H1 (cell line): Measurements from ENCODE around the gene PIGU. TPM values are rescaled to one million over a fixed set of nuclear protein-coding genes. Genes with fewer than 3 reads are reported as not detected.

Source experiments
- CTCF ChIA-PET: fragments of 300-600 bp; sonication (Branson Sonifier 250); formaldehyde crosslinking; loops from one replicate; lab custom pipeline; 2021; ENCODE audit not compliant: partially characterized antibody; lab: Charles Lee
- POLR2A ChIA-PET: fragments of 300-600 bp; sonication (Branson Sonifier 250); formaldehyde crosslinking; loops from one replicate; lab custom pipeline; 2021; ENCODE audit warnings: inconsistent platforms; ENCODE audit not compliant: partially characterized antibody; lab: Charles Lee
- DNase-seq, 2 experiments: peaks; one replicate each; pipeline versions ENCODE4 v3.0.0 to v3.0.0-alpha.2; 2010 to 2022; ENCODE audit warnings: low spot score in 2 of 2, low read depth in 1 of 2, mixed read lengths in 1 of 2
- FAIRE-seq: peaks from 2 replicates; lab custom pipeline; 2011; peaks lifted over from hg19 to GRCh38; lab: Jason Lieb, UNC
- H2AFZ ChIP-seq: 2 replicates; pipeline ENCODE4 v1.8.1; 2012; ENCODE audit warnings: low read length, inconsistent platforms
- H2AK5ac ChIP-seq: 2 replicates; pipeline ENCODE4 v1.6.1; 2013; ENCODE audit warnings: low read depth, low read length
- H2BK120ac ChIP-seq: replicated peaks from 2 replicates; pipeline ENCODE3; 2013; ENCODE audit warnings: low read depth, low read length, inconsistent platforms
- H2BK12ac ChIP-seq: 2 replicates; pipeline ENCODE4 v1.6.1; 2013; ENCODE audit warnings: low read depth, low read length
- H2BK15ac ChIP-seq: 2 replicates; pipeline ENCODE4 v1.6.1; 2013; ENCODE audit warnings: low read length
- H2BK20ac ChIP-seq: 2 replicates; pipeline ENCODE4 v1.6.1; 2013; ENCODE audit warnings: low read length
- H2BK5ac ChIP-seq: 2 replicates; pipeline ENCODE4 v1.6.1; 2013; ENCODE audit warnings: low read depth, low read length
- H3K14ac ChIP-seq: 2 replicates; pipeline ENCODE4 v1.6.1; 2013; ENCODE audit warnings: inconsistent platforms; ENCODE audit not compliant: insufficient read length
- H3K18ac ChIP-seq: 2 replicates; pipeline ENCODE4 v1.6.1; 2013; ENCODE audit warnings: low read length; ENCODE audit errors: extremely low read depth
- H3K23ac ChIP-seq: 2 replicates; pipeline ENCODE4 v1.6.1; 2013; ENCODE audit warnings: inconsistent platforms; ENCODE audit not compliant: insufficient read length
- H3K23me2 ChIP-seq: 2 replicates; pipeline ENCODE4 v1.6.1; 2013; ENCODE audit warnings: low read depth, low read length
- H3K27ac ChIP-seq: 2 replicates; pipeline ENCODE4 v1.6.1; 2011; ENCODE audit warnings: low read depth, low read length, inconsistent platforms
- H3K27me3 ChIP-seq, 4 experiments: replicated peaks in 1 of 4; 1 replicate in 1 of 4; 2 replicates in 3 of 4; pipeline versions ENCODE4 v1.6.1 to v1.8.1; 2011 to 2013; ENCODE audit warnings: low read length in 3 of 4, mild to moderate bottlenecking in 3 of 4, inconsistent platforms in 2 of 4, mixed read lengths in 2 of 4, moderate library complexity in 1 of 4; ENCODE audit not compliant: control insufficient read depth in 3 of 4, insufficient read depth in 3 of 4; ENCODE audit errors: extremely low read depth in 1 of 4
- H3K36me3 ChIP-seq, 4 experiments: 2 replicates each; pipeline versions ENCODE4 v1.6.1 to v1.8.1; 2011 to 2013; ENCODE audit warnings: mild to moderate bottlenecking in 4 of 4, low read length in 3 of 4, moderate library complexity in 2 of 4, control low read depth in 1 of 4, inconsistent platforms in 1 of 4; ENCODE audit not compliant: insufficient read depth in 4 of 4, control insufficient read depth in 2 of 4
- H3K4ac ChIP-seq: replicated peaks from 2 replicates; pipeline ENCODE3; 2013; ENCODE audit warnings: low read length, low read depth, mixed read lengths, inconsistent platforms; ENCODE audit not compliant: insufficient read length
- H3K4me1 ChIP-seq, 4 experiments: replicated peaks in 1 of 4; 1 replicate in 1 of 4; 2 replicates in 3 of 4; pipeline versions ENCODE4 v1.6.1 to v1.8.1; 2011 to 2013; ENCODE audit warnings: low read length in 3 of 4, inconsistent platforms in 2 of 4, mixed read lengths in 1 of 4; ENCODE audit not compliant: insufficient read depth in 4 of 4, control insufficient read depth in 3 of 4
- H3K4me2 ChIP-seq, 2 experiments: 2 replicates each; pipeline versions ENCODE4 v1.6.1 to v1.8.1; 2011 to 2013; ENCODE audit warnings: low read depth in 2 of 2, low read length in 2 of 2, control low read depth in 1 of 2, inconsistent platforms in 1 of 2, mild to moderate bottlenecking in 1 of 2; ENCODE audit not compliant: insufficient read depth in 1 of 2
- H3K4me3 ChIP-seq, 4 experiments: fragments of 200-600, 300-600 bp in 1 of 4; sonication (generic), shearing (Covaris generic), sonication (Bioruptor Twin) in 1 of 4; 2 replicates each; pipeline versions ENCODE4 v1.5.1 to v1.8.1; 2011 to 2016; ENCODE audit warnings: low read length in 4 of 4, low read depth in 3 of 4, control low read depth in 2 of 4, inconsistent platforms in 2 of 4, mild to moderate bottlenecking in 2 of 4, mixed read lengths in 1 of 4, moderate library complexity in 1 of 4; ENCODE audit not compliant: insufficient read depth in 2 of 4; ENCODE audit errors: extremely low read depth in 1 of 4
- H3K56ac ChIP-seq: replicated peaks from 2 replicates; pipeline ENCODE3; 2013; ENCODE audit warnings: low read depth, mild to moderate bottlenecking, mixed read lengths, low read length, inconsistent platforms; ENCODE audit not compliant: insufficient read length
- H3K79me1 ChIP-seq: 2 replicates; pipeline ENCODE4 v1.6.1; 2013; ENCODE audit warnings: low read depth, low read length, control low read depth
- H3K79me2 ChIP-seq, 2 experiments: 2 replicates each; pipeline versions ENCODE4 v1.6.1 to v1.8.1; 2012 to 2013; ENCODE audit warnings: low read length in 2 of 2, mild to moderate bottlenecking in 2 of 2, inconsistent platforms in 1 of 2; ENCODE audit not compliant: insufficient read depth in 2 of 2, control insufficient read depth in 1 of 2
- H3K9ac ChIP-seq, 4 experiments: replicated peaks in 1 of 4; 1 replicate in 1 of 4; 2 replicates in 3 of 4; pipeline versions ENCODE4 v1.6.1 to v1.8.1; 2011 to 2013; ENCODE audit warnings: low read depth in 3 of 4, low read length in 3 of 4, control low read depth in 2 of 4, mild to moderate bottlenecking in 2 of 4, moderate library complexity in 2 of 4, inconsistent platforms in 1 of 4; ENCODE audit errors: extremely low read depth in 1 of 4
- H3K9me3 ChIP-seq, 2 experiments: 2 replicates each; pipeline versions ENCODE4 v1.6.1 to v1.8.1; 2012 to 2013; ENCODE audit warnings: mild to moderate bottlenecking in 2 of 2, moderate library complexity in 2 of 2, control low read depth in 1 of 2, inconsistent platforms in 1 of 2, low read depth in 1 of 2, low read length in 1 of 2, mixed read lengths in 1 of 2; ENCODE audit not compliant: insufficient read depth in 2 of 2
- H4K20me1 ChIP-seq, 2 experiments: replicated peaks in 1 of 2; 2 replicates each; pipeline versions ENCODE3 to v1.8.1; 2011 to 2013; ENCODE audit warnings: inconsistent platforms in 2 of 2, low read length in 2 of 2, mild to moderate bottlenecking in 1 of 2; ENCODE audit not compliant: insufficient read depth in 2 of 2, control insufficient read depth in 1 of 2
- H4K5ac ChIP-seq: 2 replicates; pipeline ENCODE4 v1.6.1; 2013; ENCODE audit warnings: low read length, low read depth, mixed read lengths, inconsistent platforms; ENCODE audit not compliant: insufficient read length
- H4K8ac ChIP-seq: 2 replicates; pipeline ENCODE4 v1.8.0; 2013; ENCODE audit warnings: mild to moderate bottlenecking, moderate library complexity, low read length, inconsistent platforms; ENCODE audit not compliant: insufficient read depth; ENCODE audit errors: extremely low read depth
- H4K91ac ChIP-seq: replicated peaks from 2 replicates; pipeline ENCODE3; 2013; ENCODE audit warnings: low read length, mixed read lengths, inconsistent platforms; ENCODE audit not compliant: insufficient read length
- ATF3 ChIP-seq: IDR thresholded peaks from 2 replicates; pipeline ENCODE4 v1.6.1; 2011; ENCODE audit warnings: low read depth, mild to moderate bottlenecking, low read length; ENCODE audit not compliant: insufficient read depth
- CBX5 ChIP-seq: fragments of 300-800, 300-1000 bp; sonication (generic); IDR thresholded peaks from 2 replicates; pipeline ENCODE4 v1.7.1; 2016; ENCODE audit warnings: antibody characterized with exemption, low read length, low read depth
- CBX8 ChIP-seq: fragments of 300-800, 300-1000 bp; sonication (generic); IDR thresholded peaks from 2 replicates; pipeline ENCODE4 v1.7.1; 2016; ENCODE audit warnings: low read depth, low read length, borderline replicate concordance
- CEBPB ChIP-seq: IDR thresholded peaks from 2 replicates; pipeline ENCODE4 v1.6.1; 2012; ENCODE audit warnings: low read depth, low read length
- CREB1 ChIP-seq: IDR thresholded peaks from 2 replicates; pipeline ENCODE4 v1.6.1; 2012; ENCODE audit warnings: inconsistent platforms
- EGR1 ChIP-seq: IDR thresholded peaks from 2 replicates; pipeline ENCODE4 v1.6.1; 2011; ENCODE audit warnings: low read depth, low read length, borderline replicate concordance
- JUN ChIP-seq: IDR thresholded peaks from 2 replicates; pipeline ENCODE4 v1.6.1; 2011; ENCODE audit warnings: low read depth, mild to moderate bottlenecking, improper control_type of control experiment, low read length
- KDM1A ChIP-seq: fragments of 200-600, 300-600 bp; sonication (generic); IDR thresholded peaks from 2 replicates; pipeline ENCODE4 v1.7.1; 2016; ENCODE audit warnings: mild to moderate bottlenecking, low read length, borderline replicate concordance
- MAX ChIP-seq: IDR thresholded peaks from 2 replicates; pipeline ENCODE4 v1.6.1; 2012; ENCODE audit warnings: inconsistent platforms
- POLR2A ChIP-seq, 2 experiments: IDR thresholded peaks; 1 replicate in 1 of 2; 2 replicates in 1 of 2; pipeline ENCODE4 v1.6.1; 2011; ENCODE audit warnings: low read depth in 2 of 2, low read length in 2 of 2, mild to moderate bottlenecking in 2 of 2; ENCODE audit errors: control extremely low read depth in 1 of 2
- TCF12 ChIP-seq: IDR thresholded peaks from 2 replicates; pipeline ENCODE4 v1.6.1; 2011; ENCODE audit warnings: low read depth, mild to moderate bottlenecking, low read length
- USF2 ChIP-seq: IDR thresholded peaks from 2 replicates; pipeline ENCODE4 v1.6.1; 2011; ENCODE audit warnings: low read length, improper control_type of control experiment
- ZNF274 ChIP-seq: IDR thresholded peaks from 2 replicates; pipeline ENCODE4 v1.7.0; 2012; ENCODE audit warnings: low read length, borderline replicate concordance; ENCODE audit errors: extremely low read depth
- WGBS, 2 experiments: shearing (Covaris generic) in 1 of 2; methylation state at CpG; one replicate each; pipeline versions ENCODE4 v1.1.6 to v1.1.7; 2013 to 2015; ENCODE audit warnings: low lambda C conversion rate in 2 of 2, mixed read lengths in 2 of 2, inconsistent platforms in 1 of 2, low coverage in 1 of 2, missing lambda C conversion rate in 1 of 2; ENCODE audit not compliant: insufficient replicate concordance in 2 of 2, insufficient coverage in 1 of 2, insufficient read length in 1 of 2; ENCODE audit errors: extremely low coverage in 1 of 2, missing lambda C conversion rate in 1 of 2; 5-methylcytosine and 5-hydroxymethylcytosine counted together
- polyA plus RNA-seq, 7 experiments: library from polyadenylated mRNA; depleted of rRNA in 3 of 7; stranded (reverse) in 5 of 7; unstranded in 2 of 7; fragments of >200 nt in 5 of 7; fragments of 200-250 nt in 2 of 7; gene quantifications; 1 replicate in 5 of 7; 2 replicates in 1 of 7; 4 replicates in 1 of 7; pipeline versions ENCODE4 v1.2.1 to v1.2.3, GENCODE V29; 2011 to 2013; ENCODE audit warnings: missing spikeins in 2 of 7, mixed read lengths in 2 of 7
- total RNA-seq: library from RNA; stranded (reverse); fragmentation: NEBNext Ultra II Directional; extraction: Animal tissue kit (Norgen Biotek cat#: 25700); gene quantifications from 2 replicates; pipeline ENCODE4 v1.2.1, GENCODE V29; 2021

PIGU gene
- total and polyA plus RNA-seq, 2 of the 8 experiments (the other 6 are each of a cell fraction or from before 2014, with no cell fraction given), result 28.3 to 117 TPM

GRCh38 chr20:34673412-34673811, 3.5 kb downstream of the PIGU start:
- TF ChIP-seq CBX8 (no peak), MAX (no peak), CEBPB (no peak), ATF3 (no peak), USF2 (no peak), ZNF274 (no peak), POLR2A (IDR thresholded peaks at IDR 0.05; ENCODE audit: control extremely low read depth in 1 of 2, low read depth in 2 of 2, low read length in 2 of 2) (no peak), TCF12 (no peak), EGR1 (no peak), KDM1A (no peak), CREB1 (no peak), CBX5 (no peak), JUN (no peak)
- POLR2A ChIA-PET, result interaction anchor here (0.5 to 1.0 kb wide), 4 partner anchors 11 to 74 kb away, joined by 3 read pairs; no protein-coding TSS in a partner anchor
- Histone ChIP-seq H3K79me2 (peaks cover 0 to 19% of the 10 kb centered on the region in 2 experiments; a peak in 2 of 4 replicates), H3K4ac (no peak overlapping the region), H3K4me2 (no peak overlapping the region), H2BK15ac (no peak overlapping the region), H3K27me3 (no peaks in the 10 kb centered on the region), H3K4me1 (no peaks in the 10 kb centered on the region), H2BK12ac (no peak overlapping the region), H3K4me3 (no peak overlapping the region), H2BK120ac (no peak overlapping the region), H2BK5ac (no peak overlapping the region), H4K5ac (no peak overlapping the region), H2BK20ac (no peak overlapping the region), H3K9ac (no peak overlapping the region), H3K23ac (no peak overlapping the region), H3K14ac (no peak overlapping the region), H3K9me3 (no peaks in the 10 kb centered on the region), H3K23me2 (no peaks in the 10 kb centered on the region; the same call in 1 of the 2 replicates), H3K18ac (no peak overlapping the region), H2AK5ac (no peak overlapping the region), H3K56ac (no peak overlapping the region), H4K8ac (no peak overlapping the region), H3K79me1 (no peaks in the 10 kb centered on the region), H4K20me1 (no peaks in the 10 kb centered on the region), H2AFZ (no peak overlapping the region), H4K91ac (no peak overlapping the region), H3K36me3 (no peaks in the 10 kb centered on the region), H3K27ac (no peak overlapping the region)
- WGBS, 2 experiments, result 92% methylated on average over 5 of the region's 5 CpGs; no CpG with 5 or more reads in 1 of the 2 experiments
- CTCF ChIA-PET, result interaction anchor here (0.7 to 0.9 kb wide), 2 partner anchors 95 to 108 kb away, joined by 3 read pairs; no protein-coding TSS in a partner anchor
- DNase-seq (no peak), FAIRE-seq (no peak)
